ENCODE measurements around the gene CATSPERD. TPM values are rescaled to one million over a fixed set of nuclear protein-coding genes. Genes with fewer than 3 reads are reported as not detected.

The CATSPERD gene
- total and polyA plus RNA-seq, 9 of the 15 experiments (the other 6 are each of a cell fraction or from before 2014, with no cell fraction given), result not detected

- TF ChIP-seq REST (IDR thresholded peaks at IDR 0.05; ENCODE audit: borderline replicate concordance), result no peak
- TF ChIP-seq REST (CRISPR knock-in tag; IDR thresholded peaks at IDR 0.05; ENCODE audit: low read depth), result peak; percentile 80
- no peak for TF ChIP-seq RFX5 (IDR thresholded peaks at IDR 0.05; ENCODE audit: low read depth, low read length)
- TF ChIP-seq TBL1XR1 (IDR thresholded peaks at IDR 0.05; ENCODE audit: low read length in 2 of 2), result peak in 1 of 2 experiments; percentile 70; a peak in 2 of 4 replicates
- peak; percentile 72 for TF ChIP-seq GTF2A2 (tag; IDR thresholded peaks at IDR 0.05)
- TF ChIP-seq ZBTB9 (CRISPR knock-in tag; IDR thresholded peaks at IDR 0.05), result peak; percentile 77
- TF ChIP-seq SOX6 (IDR thresholded peaks at IDR 0.05), result peak; percentile 59; the same call in 1 of the 2 replicates
- peak; percentile 93 for TF ChIP-seq CREB3L1 (IDR thresholded peaks at IDR 0.05; ENCODE audit: borderline replicate concordance, low read depth)
- TF ChIP-seq CHD1 (IDR thresholded peaks at IDR 0.05; ENCODE audit: low read length), result peak; percentile 76
- no peak for TF ChIP-seq RBM39 (optimal IDR thresholded peaks at IDR 0.05; ENCODE audit: low read depth, low read length)
- no peak; the same call in 1 of the 2 replicates for TF ChIP-seq XRCC5 (IDR thresholded peaks at IDR 0.05; ENCODE audit: low read depth, low read length)
- TF ChIP-seq RBM14 (IDR thresholded peaks at IDR 0.05; ENCODE audit: borderline replicate concordance, insufficient read depth, low read depth, low read length), result no peak
- TF ChIP-seq HDGF (IDR thresholded peaks at IDR 0.05), result no peak
- TF ChIP-seq SRSF9 (IDR thresholded peaks at IDR 0.05; ENCODE audit: borderline replicate concordance, low read depth, low read length), result no peak
- TF ChIP-seq SMAD2 (IDR thresholded peaks at IDR 0.05; ENCODE audit: low read depth, low read length), result no peak
- no peak for TF ChIP-seq HSF4 (CRISPR knock-in tag; IDR thresholded peaks at IDR 0.05; ENCODE audit: borderline replicate concordance)
Observed at GRCh38 chr19:5790559-5791520, 70.4 kb downstream of the CATSPERD start, which contains the start of gene DUS3L (continued).

Data from K562 (cell line).